ENCODE results near the gene NR2F1-AS1. TPM values are rescaled to one million over a fixed set of nuclear protein-coding genes. Genes with fewer than 3 reads are reported as not detected.

The NR2F1-AS1 gene
- total and polyA plus RNA-seq, 2 experiments from 2014 or later, result 0.59 to 4.5 TPM

DNA sequence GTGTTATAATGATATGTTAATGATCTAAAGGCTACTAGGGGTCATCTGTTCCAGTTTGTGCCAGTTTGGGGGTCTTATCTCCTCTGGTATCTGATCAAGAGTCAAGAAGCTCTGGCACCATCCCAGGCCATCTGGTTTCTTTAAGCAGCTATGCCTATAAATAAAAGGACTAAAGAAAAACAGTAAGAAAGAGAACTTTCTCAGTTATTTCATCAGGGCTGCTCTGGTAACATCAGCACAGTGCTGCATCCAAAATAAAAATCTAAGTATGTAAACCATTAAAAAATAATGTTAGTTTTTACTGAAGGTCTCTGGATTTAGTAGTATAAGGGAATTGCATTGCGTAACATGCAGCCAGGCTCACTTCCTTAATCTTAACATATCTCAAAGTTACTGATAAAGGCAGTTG lies 185.0 kb downstream of the NR2F1-AS1 start:
- H3K79me2 ChIP-seq (replicated peaks; ENCODE audit: insufficient read depth), result no peaks in the 10 kb centered on the region
- no peak overlapping the region for H3K27ac Mint-ChIP-seq
- DNase-seq (ENCODE audit: low spot score) (no peak), ATAC-seq (no peak)
- no peak overlapping the region for H3K4me3 ChIP-seq
- H4K20me1 ChIP-seq (replicated peaks; ENCODE audit: insufficient read depth), result no peaks in the 10 kb centered on the region
- peaks cover 5% of the 10 kb centered on the region; the same call in 2 of the 3 replicates for H3K36me3 Mint-ChIP-seq (ENCODE audit: low read depth)
- H2AFZ ChIP-seq, result no peak overlapping the region
- H3K4me3 Mint-ChIP-seq, result no peak overlapping the region
- H3F3A ChIP-seq (replicated peaks; ENCODE audit: low read depth), result no peaks in the 10 kb centered on the region
- peaks cover 3% of the 10 kb centered on the region for H3K27me3 Mint-ChIP-seq (ENCODE audit: insufficient read depth, low read depth, poor library complexity)
- H3K9me3 Mint-ChIP-seq, result peaks cover 11% of the 10 kb centered on the region; the same call in 2 of the 3 replicates
- H3K4me2 ChIP-seq, result no peak overlapping the region
- no peaks in the 10 kb centered on the region for H3K4me1 ChIP-seq (ENCODE audit: insufficient read depth)
- no peaks in the 10 kb centered on the region for H3K4me1 Mint-ChIP-seq
- H3K27ac ChIP-seq (ENCODE audit: low read depth), result no peak overlapping the region
- H3K9me2 ChIP-seq (ENCODE audit: insufficient read depth), result peaks cover 10% of the 10 kb centered on the region
- no peak for TF ChIP-seq CREB1 (CRISPR knock-in tag; IDR thresholded peaks at IDR 0.05; ENCODE audit: low read depth)
- TF ChIP-seq REST (IDR thresholded peaks at IDR 0.05; ENCODE audit: unreplicated experiment), result no peak
- TF ChIP-seq ZNF462 (CRISPR knock-in tag; IDR thresholded peaks at IDR 0.05), result no peak
- no peak for TF ChIP-seq ZNF331 (CRISPR knock-in tag; IDR thresholded peaks at IDR 0.05; ENCODE audit: low read depth)
- TF ChIP-seq CTCF (conservative IDR thresholded peaks at IDR 0.05; ENCODE audit: low read depth in 2 of 2), result no peak
- no peak for TF ChIP-seq STAT1 (IDR thresholded peaks at IDR 0.05; ENCODE audit: unreplicated experiment)
- TF ChIP-seq NANOG (IDR thresholded peaks at IDR 0.05; ENCODE audit: borderline replicate concordance), result no peak
- TF ChIP-seq ZNF114 (CRISPR knock-in tag; IDR thresholded peaks at IDR 0.05), result no peak
- TF ChIP-seq EZH2phosphoT487 (IDR thresholded peaks at IDR 0.05; ENCODE audit: unreplicated experiment), result no peak
- no peak for TF ChIP-seq JUNB (IDR thresholded peaks at IDR 0.05; ENCODE audit: unreplicated experiment)
- TF ChIP-seq EZH2 (IDR thresholded peaks at IDR 0.05; ENCODE audit: low read depth, unreplicated experiment), result no peak
- no peak for TF ChIP-seq POLR2AphosphoS5 (IDR thresholded peaks at IDR 0.05; ENCODE audit: low read depth)
- TF ChIP-seq, protein P1, sequence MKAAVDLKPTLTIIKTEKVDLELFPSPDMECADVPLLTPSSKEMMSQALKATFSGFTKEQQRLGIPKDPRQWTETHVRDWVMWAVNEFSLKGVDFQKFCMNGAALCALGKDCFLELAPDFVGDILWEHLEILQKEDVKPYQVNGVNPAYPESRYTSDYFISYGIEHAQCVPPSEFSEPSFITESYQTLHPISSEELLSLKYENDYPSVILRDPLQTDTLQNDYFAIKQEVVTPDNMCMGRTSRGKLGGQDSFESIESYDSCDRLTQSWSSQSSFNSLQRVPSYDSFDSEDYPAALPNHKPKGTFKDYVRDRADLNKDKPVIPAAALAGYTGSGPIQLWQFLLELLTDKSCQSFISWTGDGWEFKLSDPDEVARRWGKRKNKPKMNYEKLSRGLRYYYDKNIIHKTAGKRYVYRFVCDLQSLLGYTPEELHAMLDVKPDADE (IDR thresholded peaks at IDR 0.05), result no peak
- no peaks in the 10 kb centered on the region for H3K36me3 ChIP-seq (ENCODE audit: insufficient read depth)
- no peaks in the 10 kb centered on the region for H3K27me3 ChIP-seq (ENCODE audit: insufficient read depth)
